HG02610 (cell line): ENCODE data around the gene PSMC3IP.
"Not testable (repeated sequence)": the region's sequence is repeated elsewhere in the genome, so short reads cannot be mapped to it uniquely, and the experiment has no call there.

Experiments used
- ATAC-seq: cut with Tn5 transposase; IDR thresholded peaks from one replicate; pipeline ENCODE4 v1.9.1; 2021; ENCODE audit warnings: mild to moderate bottlenecking, moderate library complexity; ENCODE audit not compliant: unreplicated experiment

PSMC3IP gene

GRCh38 chr17:42541041-42541833 lies 36.3 kb downstream of the PSMC3IP start:
- no peak for ATAC-seq

- ATAC-seq, result not testable (repeated sequence)
Measured at GRCh38 chr17:42540558-42540957, 37.0 kb downstream of the PSMC3IP start.

- no peak for ATAC-seq
Measured at GRCh38 chr17:42538482-42538881, 39.0 kb downstream of the PSMC3IP start.

- ATAC-seq, result no peak
Measured at GRCh38 chr17:42537826-42538451, 39.6 kb downstream of the PSMC3IP start.

- no peak for ATAC-seq
Measured at GRCh38 chr17:42537156-42537805, 40.2 kb downstream of the PSMC3IP start.

GRCh38 chr17:42536372-42537155 lies 41.0 kb downstream of the PSMC3IP start:
- peak; percentile 64 for ATAC-seq

- ATAC-seq, result peak; percentile 80
Measured at GRCh38 chr17:42536048-42536371, 41.5 kb downstream of the PSMC3IP start, which contains the start of gene NAGLU. NAGLU (plus strand) TSS chr17:42536241; CDS start chr17:42536273, 32 bp downstream.

GRCh38 chr17:42535155-42536047 lies 42.1 kb downstream of the PSMC3IP start:
- ATAC-seq, result no peak

- no peak for ATAC-seq
Measured at GRCh38 chr17:42531455-42532354, 45.8 kb downstream of the PSMC3IP start.

GRCh38 chr17:42530952-42531454 lies 46.5 kb downstream of the PSMC3IP start:
- no peak for ATAC-seq

- no peak for ATAC-seq
Measured at GRCh38 chr17:42529061-42529460, 48.5 kb downstream of the PSMC3IP start.

- ATAC-seq, result no peak
Measured at GRCh38 chr17:42527932-42528331, 49.6 kb downstream of the PSMC3IP start.

GRCh38 chr17:42526031-42526444 lies 51.5 kb downstream of the PSMC3IP start:
- no peak for ATAC-seq

GRCh38 chr17:42525221-42525620 lies 52.3 kb downstream of the PSMC3IP start:
- no peak for ATAC-seq

- no peak for ATAC-seq
Measured at GRCh38 chr17:42522798-42523278, 54.7 kb downstream of the PSMC3IP start.
